Spinal cord (tissue), 10 donors: ENCODE data around the gene ATP6AP1. TPM values are rescaled to one million over a fixed set of nuclear protein-coding genes. Genes with fewer than 3 reads are reported as not detected.

Source experiments
- DNase-seq, 6 donors: peaks; one replicate each; pipeline versions ENCODE4 v3.0.0 to v3.0.0-alpha.2; 2013 to 2015; ENCODE audit warnings: low spot score in 6 of 6, low read depth in 4 of 6
- H3K27ac ChIP-seq: one replicate; pipeline ENCODE4 v1.5.1; 2013; ENCODE audit warnings: low read depth, low read length, control low read depth
- H3K27me3 ChIP-seq: one replicate; pipeline ENCODE4 v1.6.1; 2013; ENCODE audit warnings: low read length; ENCODE audit not compliant: control insufficient read depth, insufficient read depth
- H3K36me3 ChIP-seq: one replicate; pipeline ENCODE4 v1.6.1; 2013; ENCODE audit warnings: low read length; ENCODE audit not compliant: control insufficient read depth, insufficient read depth
- H3K4me1 ChIP-seq: one replicate; pipeline ENCODE4 v1.6.1; 2013; ENCODE audit warnings: low read length; ENCODE audit not compliant: control insufficient read depth, insufficient read depth
- H3K4me3 ChIP-seq: one replicate; pipeline ENCODE4 v1.5.1; 2013; ENCODE audit warnings: low read depth, low read length, control low read depth
- H3K9me3 ChIP-seq: one replicate; pipeline ENCODE4 v1.6.1; 2013; ENCODE audit warnings: low read length; ENCODE audit not compliant: control insufficient read depth, insufficient read depth
- WGBS: methylation state at CpG from one replicate; pipeline ENCODE4 v1.1.5; 2013; ENCODE audit warnings: missing lambda C conversion rate; ENCODE audit not compliant: insufficient coverage; 5-methylcytosine and 5-hydroxymethylcytosine counted together
- polyA plus RNA-seq, 2 donors: library from polyadenylated mRNA; unstranded; fragments of 120-200 nt; gene quantifications; one replicate each; pipeline ENCODE4 v1.2.1, GENCODE V29; 2013; ENCODE audit not compliant: insufficient read length in 2 of 2
- total RNA-seq, 2 donors: library from RNA; depleted of rRNA in 1 of 2; stranded (reverse); fragments of 120-200 nt in 1 of 2; fragments of >200 nt in 1 of 2; gene quantifications; one replicate each; pipeline versions ENCODE4 v1.2.3 to v1.2.4, GENCODE V29; 2013 to 2014
- donor health status: healthy.

ATP6AP1 gene
- total and polyA plus RNA-seq, 4 donors = 62.8 to 208 (median 141) TPM

GRCh38 chrX:154457491-154458115 lies 29.1 kb downstream of the ATP6AP1 start:
- Histone ChIP-seq H3K4me1 (peaks cover 32% of the 10 kb centered on the region), H3K9me3 (no peaks in the 10 kb centered on the region), H3K27ac (no peak overlapping the region), H3K4me3 (peak overlapping the region; percentile 33), H3K27me3 (no peaks in the 10 kb centered on the region), H3K36me3 (peaks cover 29% of the 10 kb centered on the region)
- DNase-seq = peak in 2 of 6 donors; percentile 61 to 63
- 23% methylated on average over 63 of the region's 65 CpGs for WGBS

DNA sequence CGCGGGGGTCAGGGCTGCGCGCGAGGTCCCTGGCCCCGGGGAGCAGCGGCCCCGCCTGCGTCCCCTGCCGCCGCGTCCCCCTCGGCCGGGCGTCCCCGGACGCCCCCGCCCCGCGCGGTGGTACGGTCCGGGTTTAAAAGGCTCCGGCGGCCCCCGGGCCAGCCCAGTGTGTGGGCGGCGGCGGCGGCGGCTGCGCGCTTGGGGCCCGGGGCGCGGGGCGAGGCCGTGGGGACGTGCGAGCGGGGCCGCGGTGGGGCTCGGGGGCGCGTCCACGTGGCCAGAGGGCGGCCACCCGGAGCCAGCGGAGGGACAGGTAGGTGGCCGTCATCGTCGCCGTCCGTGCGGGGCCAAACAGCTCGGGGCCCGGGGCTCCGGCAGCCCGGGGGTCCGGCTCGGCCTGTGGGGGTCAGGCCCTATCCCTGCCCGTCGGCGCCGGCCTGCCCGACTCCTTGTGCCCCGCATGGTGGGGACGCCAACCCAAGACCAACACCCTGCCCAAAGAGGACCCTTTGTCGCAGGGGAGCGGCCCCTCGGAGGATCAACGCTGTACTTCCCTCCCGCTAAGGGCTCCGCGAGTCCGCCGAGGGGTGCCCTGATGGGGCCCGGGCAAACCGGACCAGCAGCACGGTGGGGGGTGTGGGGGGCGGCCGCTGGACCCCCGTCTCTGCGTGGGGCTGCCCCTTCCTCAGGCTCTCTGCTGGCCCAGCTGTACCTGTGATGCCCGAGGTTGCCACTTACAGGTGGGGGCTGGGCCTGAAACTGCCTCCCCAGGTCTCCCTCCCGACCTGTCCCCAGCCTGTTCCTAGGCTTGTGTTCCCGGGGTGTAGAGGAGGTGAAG lies 29.9 kb downstream of the ATP6AP1 start, which contains the start of gene PLXNA3:
Gene PLXNA3, plus strand, starts transcription at position 166 of the 838 bp plus-strand sequence. CDS start 1,903 bp downstream, outside the sequence.
- Histone ChIP-seq H3K4me3 (peak within 1 kb of the TSS; percentile 67), H3K27ac (peak within 1 kb of the TSS; percentile 33), H3K9me3 (no peaks in the 10 kb centered on the region), H3K4me1 (peaks cover 32% of the 10 kb centered on the region), H3K27me3 (no peaks in the 10 kb centered on the region), H3K36me3 (peaks cover 33% of the 10 kb centered on the region)
- DNase-seq = peak in 2 of 6 donors; percentile 58 to 74
- WGBS = 19% methylated on average over 87 of the region's 88 CpGs

DNA sequence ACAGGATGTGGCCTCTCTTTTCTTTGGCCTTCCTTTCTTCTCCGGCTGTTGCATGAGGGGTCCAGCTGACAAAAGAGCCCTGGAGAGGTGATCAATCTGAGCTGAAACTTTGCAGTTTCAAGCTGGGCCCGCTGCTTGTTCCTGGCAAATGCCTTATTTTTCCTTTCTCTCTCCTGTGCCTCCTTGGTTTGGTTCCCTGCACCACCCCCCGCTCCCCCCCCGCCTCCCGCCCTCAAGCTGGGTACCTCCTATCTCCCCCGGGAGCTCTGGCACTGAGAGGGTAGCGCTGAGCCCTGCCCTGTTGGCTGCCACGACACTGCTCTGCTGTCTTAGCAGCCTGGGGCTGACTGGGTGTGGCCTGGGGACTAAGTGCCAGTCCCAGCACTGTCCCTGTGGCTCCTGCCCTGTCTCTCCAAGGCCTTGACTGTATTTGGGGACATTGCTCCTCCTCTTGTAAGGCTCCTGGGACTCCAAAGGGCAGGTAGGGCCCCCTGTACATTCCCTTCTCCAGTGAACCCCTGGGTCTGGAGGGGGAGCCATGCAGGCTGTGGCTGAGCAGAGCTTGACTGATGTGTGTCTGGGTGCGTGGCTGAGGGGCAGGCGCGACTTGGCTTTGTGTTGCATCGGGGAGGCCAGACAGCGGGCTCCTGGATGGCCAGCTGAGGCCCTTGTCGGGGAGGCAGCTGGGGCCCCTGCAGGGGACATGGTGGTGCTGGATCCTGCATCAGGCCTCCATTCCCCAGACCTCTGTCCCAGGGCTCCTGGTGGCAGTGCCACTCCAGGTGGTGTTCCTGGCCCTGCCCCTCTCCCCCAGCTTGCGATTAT lies 30.7 kb downstream of the ATP6AP1 start:
- Histone ChIP-seq H3K9me3 (no peaks in the 10 kb centered on the region), H3K36me3 (peaks cover 41% of the 10 kb centered on the region), H3K4me1 (peaks cover 32% of the 10 kb centered on the region), H3K4me3 (peak overlapping the region; percentile 67), H3K27ac (peak overlapping the region; percentile 57), H3K27me3 (no peaks in the 10 kb centered on the region)
- 49% methylated on average over 13 of the region's 15 CpGs for WGBS
- peak in 2 of 6 donors; percentile 33 to 53 for DNase-seq

GRCh38 chrX:154459832-154460231 lies 31.4 kb downstream of the ATP6AP1 start:
- Histone ChIP-seq H3K9me3 (no peaks in the 10 kb centered on the region), H3K27me3 (no peaks in the 10 kb centered on the region), H3K4me3 (peak overlapping the region; percentile 67), H3K4me1 (peaks cover 32% of the 10 kb centered on the region), H3K27ac (no peak overlapping the region), H3K36me3 (peaks cover 48% of the 10 kb centered on the region)
- peak in 2 of 6 donors; percentile 21 to 28 for DNase-seq
- 61% methylated on average over 11 of the region's 14 CpGs for WGBS

DNA sequence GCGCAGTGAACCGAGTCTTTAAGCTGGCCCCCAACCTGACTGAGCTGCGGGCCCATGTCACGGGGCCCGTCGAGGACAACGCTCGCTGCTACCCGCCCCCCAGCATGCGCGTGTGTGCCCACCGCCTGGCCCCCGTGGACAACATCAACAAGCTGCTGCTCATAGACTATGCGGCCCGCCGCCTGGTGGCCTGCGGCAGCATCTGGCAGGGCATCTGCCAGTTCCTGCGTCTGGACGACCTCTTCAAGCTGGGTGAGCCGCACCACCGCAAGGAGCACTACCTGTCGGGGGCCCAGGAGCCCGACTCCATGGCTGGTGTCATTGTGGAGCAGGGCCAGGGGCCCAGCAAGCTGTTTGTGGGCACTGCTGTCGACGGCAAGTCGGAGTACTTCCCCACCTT lies 31.8 kb downstream of the ATP6AP1 start:
- H3K27ac ChIP-seq = no peak overlapping the region
- H3K36me3 ChIP-seq = peaks cover 53% of the 10 kb centered on the region
- no peak overlapping the region for H3K4me3 ChIP-seq
- H3K4me1 ChIP-seq = peaks cover 32% of the 10 kb centered on the region
- H3K9me3 ChIP-seq = no peaks in the 10 kb centered on the region
- H3K27me3 ChIP-seq = no peaks in the 10 kb centered on the region
- peak in 1 of 6 donors; percentile 44 for DNase-seq
- WGBS = 76% methylated on average over 26 of the region's 26 CpGs

DNA sequence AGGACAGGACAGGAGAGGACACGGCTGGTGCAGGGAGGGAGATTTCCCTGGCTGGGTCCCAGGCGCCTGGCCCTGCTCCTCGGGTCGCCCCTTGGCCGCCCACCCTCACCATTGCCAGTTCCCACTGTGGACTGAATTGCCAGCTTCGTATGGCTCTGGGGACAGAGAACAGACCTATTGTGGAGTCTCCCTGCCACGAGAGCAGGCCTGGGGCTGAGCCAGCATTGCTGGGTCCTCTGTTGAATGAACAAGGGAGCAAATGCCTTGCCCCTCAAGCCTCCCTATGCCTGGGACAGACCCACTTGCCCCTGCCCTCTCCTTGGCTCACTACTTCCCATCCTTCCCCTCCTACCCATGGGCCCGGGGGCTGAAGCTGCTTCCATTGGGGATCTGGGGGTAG lies 33.9 kb downstream of the ATP6AP1 start:
- H3K9me3 ChIP-seq = no peaks in the 10 kb centered on the region
- H3K4me1 ChIP-seq = peaks cover 32% of the 10 kb centered on the region
- H3K27ac ChIP-seq = no peak overlapping the region
- peak in 1 of 6 donors; percentile 44 for DNase-seq
- H3K27me3 ChIP-seq = no peaks in the 10 kb centered on the region
- 69% methylated on average over 7 of the region's 8 CpGs for WGBS
- no peak overlapping the region for H3K4me3 ChIP-seq
- peaks cover 74% of the 10 kb centered on the region for H3K36me3 ChIP-seq

- Histone ChIP-seq H3K27me3 (no peaks in the 10 kb centered on the region), H3K27ac (no peak overlapping the region), H3K36me3 (peaks cover 87% of the 10 kb centered on the region), H3K4me1 (peaks cover 32% of the 10 kb centered on the region), H3K9me3 (no peaks in the 10 kb centered on the region), H3K4me3 (no peak overlapping the region)
- WGBS = 92% methylated on average over 28 of the region's 36 CpGs
- DNase-seq = no peak
Observed at GRCh38 chrX:154463611-154464220, 35.2 kb downstream of the ATP6AP1 start.

DNA sequence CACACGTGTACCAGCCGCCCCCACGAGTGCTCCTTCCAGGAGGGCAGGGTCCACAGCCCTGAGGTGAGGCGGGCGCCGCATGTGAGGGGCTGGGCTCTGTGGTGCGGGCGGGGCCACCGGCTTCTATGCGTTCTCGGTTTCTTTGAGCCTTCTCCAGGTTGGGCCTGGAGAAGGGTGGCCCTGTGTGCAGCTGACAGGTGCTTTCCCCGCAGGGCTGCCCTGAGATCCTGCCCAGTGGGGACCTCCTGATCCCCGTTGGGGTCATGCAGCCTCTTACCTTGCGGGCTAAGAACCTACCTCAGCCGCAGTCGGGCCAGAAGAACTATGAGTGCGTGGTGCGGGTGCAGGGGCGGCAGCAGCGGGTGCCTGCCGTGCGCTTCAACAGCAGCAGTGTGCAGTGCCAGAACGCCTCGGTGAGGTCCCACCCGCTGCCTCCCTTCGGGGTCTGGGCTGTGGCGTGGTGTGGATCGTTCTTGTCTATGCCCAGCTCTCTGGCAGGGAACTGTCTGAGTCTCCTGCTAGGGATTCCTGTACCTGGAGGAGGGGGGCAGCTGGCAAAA lies 36.4 kb downstream of the ATP6AP1 start:
- peaks cover 24% of the 10 kb centered on the region for H3K4me1 ChIP-seq
- no peaks in the 10 kb centered on the region for H3K27me3 ChIP-seq
- no peak overlapping the region for H3K27ac ChIP-seq
- no peak for DNase-seq
- no peak overlapping the region for H3K4me3 ChIP-seq
- 95% methylated on average over 26 of the region's 28 CpGs for WGBS
- no peaks in the 10 kb centered on the region for H3K9me3 ChIP-seq
- peaks cover 99% of the 10 kb centered on the region for H3K36me3 ChIP-seq

- no peaks in the 10 kb centered on the region for H3K27me3 ChIP-seq
Observed at GRCh38 chrX:154465601-154466000, 37.1 kb downstream of the ATP6AP1 start.

More at GRCh38 chrX:154465601-154466000, 37.1 kb downstream of the ATP6AP1 start:
- Histone ChIP-seq H3K36me3 (peaks cover 100% of the 10 kb centered on the region), H3K9me3 (no peaks in the 10 kb centered on the region), H3K4me1 (peaks cover 17% of the 10 kb centered on the region), H3K4me3 (no peak overlapping the region), H3K27ac (no peak overlapping the region)
- 93% methylated on average over 12 of the region's 14 CpGs for WGBS
- DNase-seq = no peak
